GM19328 (cell line): Measurements from ENCODE around the gene ARHGAP15.
"Not testable (repeated sequence)": the region's sequence is repeated elsewhere in the genome, so short reads cannot be mapped to it uniquely, and the experiment has no call there.

Experiments
- ATAC-seq: cut with Tn5 transposase; IDR thresholded peaks from one replicate; pipeline ENCODE4 v1.9.1; 2021; ENCODE audit warnings: mild to moderate bottlenecking, moderate library complexity; ENCODE audit not compliant: unreplicated experiment

ARHGAP15 gene

DNA sequence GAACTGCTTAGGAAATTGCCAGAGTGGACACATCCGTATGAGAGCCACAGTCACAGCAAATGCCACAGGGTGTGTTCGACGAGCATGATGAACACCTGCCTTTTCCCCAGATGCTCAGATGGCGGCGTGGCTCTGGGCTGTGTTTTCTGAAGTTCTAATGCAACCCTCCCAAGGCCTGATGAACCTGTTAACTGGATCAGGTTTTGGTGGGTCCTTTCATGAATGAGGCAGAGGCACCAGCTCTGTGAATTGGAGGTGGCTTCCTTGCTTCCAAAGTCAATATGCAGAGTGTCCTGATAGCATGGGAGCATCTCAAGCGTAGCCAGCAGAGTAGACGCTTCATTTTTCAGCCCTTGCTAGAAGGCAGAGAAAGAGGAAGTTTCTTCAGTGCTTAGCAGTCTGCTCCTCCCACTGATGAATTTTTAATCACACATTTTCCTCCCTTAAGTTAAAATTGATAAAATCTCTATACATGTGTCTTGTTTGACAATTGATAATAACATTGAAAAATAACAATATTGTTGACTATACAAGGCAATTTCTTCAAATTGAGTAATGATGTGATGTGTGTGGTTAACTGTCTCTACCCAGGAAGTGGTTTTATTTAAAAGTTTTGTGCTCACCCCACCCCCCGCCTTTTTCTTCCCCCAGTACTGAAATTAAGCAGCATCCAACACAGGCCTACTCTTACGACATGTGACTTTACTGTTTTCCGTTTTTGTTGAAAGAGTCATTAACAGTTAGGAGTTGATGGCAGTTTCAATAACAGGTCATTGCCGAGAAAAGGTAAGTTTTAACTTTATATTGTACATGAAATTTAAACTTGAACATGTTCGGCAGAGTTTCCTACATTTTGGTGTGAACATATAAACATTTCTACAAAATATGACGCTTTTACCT lies at the start of gene ARHGAP15:
ARHGAP15 (plus strand) TSS at position 739 of the 900 bp plus-strand sequence.
- ATAC-seq, result peak; percentile 87

GRCh38 chr2:143081616-143082015 lies 47.6 kb upstream of the ARHGAP15 start:
- ATAC-seq, result no peak

DNA sequence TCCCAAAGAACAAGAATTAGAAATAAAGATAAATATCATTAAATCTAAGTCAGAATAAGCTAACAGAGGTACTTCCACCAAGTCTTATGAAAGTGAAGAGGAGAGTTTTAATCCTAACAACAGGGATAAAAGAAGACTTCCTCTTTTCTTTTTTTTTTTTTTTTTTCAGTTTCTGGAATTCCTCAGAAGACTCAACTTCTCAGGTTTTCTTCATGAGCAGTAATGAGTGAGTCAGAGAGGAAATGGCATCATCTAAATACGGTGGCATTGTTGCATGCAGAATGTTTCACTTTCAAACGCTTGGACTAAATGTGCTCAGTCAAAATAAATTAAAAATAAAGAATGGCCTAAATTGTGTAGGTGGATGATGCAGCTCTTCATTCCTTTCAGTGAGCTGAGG lies 45.6 kb upstream of the ARHGAP15 start:
- ATAC-seq, result no peak

DNA sequence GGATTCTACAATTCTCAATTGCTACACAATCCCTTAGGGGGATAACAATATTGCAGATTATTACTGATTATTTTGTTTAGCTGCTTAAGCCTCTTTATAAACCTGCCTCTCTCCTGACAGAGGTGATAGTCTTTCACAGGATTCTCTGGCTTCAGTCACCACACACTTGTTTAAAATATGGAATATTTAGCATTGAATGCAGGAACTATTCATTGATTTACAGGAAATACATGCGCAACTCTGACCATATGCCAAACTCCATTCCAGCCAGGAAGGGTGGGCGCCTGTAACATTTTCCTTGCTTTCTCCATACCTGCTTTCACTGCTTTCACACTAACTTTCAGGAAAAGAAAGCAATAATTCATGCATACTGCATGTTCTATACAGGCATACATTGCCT lies 44.8 kb upstream of the ARHGAP15 start:
- ATAC-seq, result no peak

DNA sequence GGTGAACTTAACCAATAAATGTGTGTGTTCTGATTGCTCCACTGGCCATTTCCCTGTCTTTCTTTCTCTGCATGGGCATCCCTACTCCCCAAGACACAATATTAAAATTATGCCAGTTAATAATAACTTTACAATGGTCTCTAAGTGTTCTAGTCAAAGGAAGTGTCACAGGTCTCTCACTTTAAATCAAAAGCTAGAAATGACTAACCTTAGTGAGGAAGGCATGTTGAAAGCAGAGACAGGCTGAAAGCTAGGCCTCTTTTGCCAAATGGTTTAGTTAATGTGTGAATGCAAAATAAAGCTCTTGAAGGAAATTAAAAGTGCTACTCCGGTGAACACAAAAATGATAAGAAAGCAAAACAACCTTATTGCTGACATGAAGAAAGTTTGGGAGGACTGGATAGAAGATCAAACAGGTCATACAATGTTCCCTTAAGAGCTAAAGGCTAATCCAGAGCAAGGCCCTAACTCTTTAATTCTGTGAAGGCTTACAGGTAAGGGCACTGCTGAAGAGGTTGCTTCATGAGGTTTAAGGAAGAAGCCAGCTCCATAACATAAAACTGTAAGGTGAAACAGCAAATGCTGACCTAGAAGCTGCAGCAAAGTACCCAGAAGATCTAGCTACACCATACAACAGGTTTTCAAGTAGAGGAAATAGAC lies 44.0 kb upstream of the ARHGAP15 start:
- ATAC-seq, result no peak

GRCh38 chr2:143087033-143087432 lies 42.2 kb upstream of the ARHGAP15 start:
- no peak for ATAC-seq

DNA sequence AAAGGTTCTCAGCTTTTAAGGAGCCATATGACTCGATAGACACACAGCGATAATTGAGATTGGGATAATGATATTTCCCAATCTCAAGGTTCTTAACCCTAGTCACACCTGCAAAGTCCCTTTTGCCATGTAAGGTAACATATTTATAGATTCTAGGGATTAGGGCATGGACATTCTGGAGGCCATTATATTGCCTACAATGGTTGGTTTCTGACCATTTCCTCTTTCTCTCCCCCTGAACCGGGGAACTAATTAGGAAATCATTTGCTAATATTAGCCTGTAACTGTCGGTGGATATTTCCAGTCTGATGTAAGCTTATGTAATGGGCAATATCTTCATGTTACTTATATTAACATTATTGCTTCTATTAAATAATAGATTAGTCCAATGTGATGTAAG lies 40.8 kb upstream of the ARHGAP15 start:
- no peak for ATAC-seq

DNA sequence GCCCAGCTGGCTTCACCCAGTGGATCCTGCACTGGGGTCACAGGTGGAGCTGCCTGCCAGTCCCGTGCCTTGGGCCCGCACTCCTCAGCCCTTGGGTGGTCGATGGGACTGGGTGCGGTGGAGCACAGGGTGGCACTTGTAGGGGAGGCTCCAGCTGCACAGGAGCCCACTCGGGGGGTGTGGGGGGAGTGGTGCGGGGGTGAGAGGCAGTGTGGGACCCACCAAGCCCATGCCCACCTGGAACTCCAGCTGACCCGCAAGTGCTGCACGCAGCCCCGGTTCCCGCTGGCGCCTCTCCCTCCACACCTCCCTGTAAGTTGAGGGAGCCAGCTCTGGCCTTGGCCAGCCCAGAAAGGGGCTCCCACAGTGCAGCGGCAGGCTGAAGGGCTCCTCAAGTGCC lies 39.7 kb upstream of the ARHGAP15 start:
- ATAC-seq, result not testable (repeated sequence)

GRCh38 chr2:143110758-143111428 lies 18.3 kb upstream of the ARHGAP15 start:
- ATAC-seq, result peak; percentile 84

- ATAC-seq, result no peak
Measured at GRCh38 chr2:143117225-143117624, 12.0 kb upstream of the ARHGAP15 start.

DNA sequence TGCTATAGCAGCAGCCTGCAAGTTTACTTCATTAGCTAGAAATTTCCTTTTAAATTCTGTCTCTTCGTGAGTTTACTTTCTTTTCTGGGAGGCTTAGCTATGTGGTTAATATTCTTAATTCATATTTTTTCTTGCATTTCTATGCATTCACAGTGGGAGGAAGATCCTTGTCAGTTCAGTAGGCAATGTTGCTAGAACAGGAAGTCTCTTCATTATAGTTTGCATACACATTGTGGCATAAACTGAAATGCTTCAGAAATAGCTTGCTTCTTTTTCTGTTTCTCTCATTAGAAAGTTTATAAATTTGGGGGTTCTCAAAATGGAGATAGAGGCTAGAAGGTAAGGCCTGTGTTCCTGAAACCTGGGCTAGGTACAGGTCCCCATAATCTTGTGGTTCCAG lies 8.1 kb upstream of the ARHGAP15 start:
- peak; percentile 82 for ATAC-seq

- no peak for ATAC-seq
Measured at GRCh38 chr2:143121957-143122356, 7.3 kb upstream of the ARHGAP15 start.

GRCh38 chr2:143123911-143124310 lies 5.3 kb upstream of the ARHGAP15 start:
- ATAC-seq, result no peak

- no peak for ATAC-seq
Measured at GRCh38 chr2:143124445-143124844, 4.8 kb upstream of the ARHGAP15 start.

- ATAC-seq, result no peak
Measured at GRCh38 chr2:143125717-143126116, 3.5 kb upstream of the ARHGAP15 start.

- no peak for ATAC-seq
Measured at GRCh38 chr2:143132355-143132754, 3.1 kb downstream of the ARHGAP15 start.

DNA sequence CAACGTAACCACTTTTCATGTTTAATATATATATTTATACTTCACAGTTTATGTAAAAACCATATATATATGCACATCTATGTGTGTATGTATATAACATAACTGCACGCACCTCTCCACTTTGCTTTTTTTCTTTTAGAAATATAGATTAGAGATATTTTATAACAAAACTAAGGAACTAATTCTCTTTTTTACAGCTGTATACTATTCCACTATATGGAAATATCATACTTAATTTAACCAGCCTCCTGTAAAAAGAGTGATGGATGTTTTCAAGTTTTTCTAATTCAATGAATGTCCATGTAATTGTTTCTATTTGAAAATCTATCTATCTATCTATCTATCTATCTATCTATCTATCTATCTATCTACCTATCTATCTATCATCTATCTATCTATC lies 4.6 kb downstream of the ARHGAP15 start:
- no peak for ATAC-seq

GRCh38 chr2:143138292-143138691 lies 9.1 kb downstream of the ARHGAP15 start:
- ATAC-seq, result no peak

GRCh38 chr2:143139835-143140393 lies 10.7 kb downstream of the ARHGAP15 start:
- ATAC-seq, result no peak

- ATAC-seq, result peak; percentile 84
Measured at GRCh38 chr2:143140864-143141661, 11.8 kb downstream of the ARHGAP15 start.
